ENCODE data around the gene STXBP6. TPM values are rescaled to one million over a fixed set of nuclear protein-coding genes. Genes with fewer than 3 reads are reported as not detected.

Gene STXBP6
- total and polyA plus RNA-seq, 2 of the 13 experiments (the other 11 are each of a cell fraction or from before 2014, with no cell fraction given) = 35.3 to 42.8 TPM

DNA sequence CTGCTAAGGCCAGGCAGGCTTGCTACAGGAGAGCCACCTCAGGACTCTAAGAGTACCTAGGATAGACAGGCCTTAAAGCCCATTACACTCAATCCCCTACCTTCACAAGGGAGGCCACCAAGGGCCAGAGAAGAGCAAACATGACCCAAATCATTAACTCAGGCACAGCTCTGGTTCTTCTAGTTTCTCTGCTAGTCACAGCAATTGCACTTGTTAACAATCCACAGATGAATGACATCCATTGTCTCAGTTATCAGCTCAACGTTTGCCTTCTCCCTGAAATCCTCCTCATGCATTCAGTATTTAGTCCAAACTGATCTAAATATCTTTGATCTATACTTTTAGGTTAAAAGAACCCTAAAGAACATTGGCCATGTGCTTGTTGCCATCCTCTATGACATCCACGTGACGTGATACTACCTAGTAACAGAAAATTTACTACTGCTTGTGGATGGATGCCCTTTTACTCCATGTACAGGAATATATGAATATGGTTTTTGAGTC lies 164.5 kb downstream of the STXBP6 start (continued):
- TF ChIP-seq POGK (CRISPR knock-in tag; conservative IDR thresholded peaks at IDR 0.05) (no peak; the same call in 1 of the 2 replicates), HINFP (CRISPR knock-in tag; IDR thresholded peaks at IDR 0.05; ENCODE audit: low read depth) (no peak), ZC3H4 (CRISPR knock-in tag; IDR thresholded peaks at IDR 0.05; ENCODE audit: borderline replicate concordance) (no peak), HCFC1 (IDR thresholded peaks at IDR 0.05; ENCODE audit: low read depth, low read length) (no peak), UBTF (CRISPR knock-in tag; IDR thresholded peaks at IDR 0.05) (no peak), YY1 (IDR thresholded peaks at IDR 0.05; ENCODE audit: insufficient read depth, insufficient replicate concordance, low read depth, low read length) (no peak), ZNF12 (CRISPR knock-in tag; IDR thresholded peaks at IDR 0.05) (no peak; the same call in 1 of the 2 replicates), ZNF773 (CRISPR knock-in tag; IDR thresholded peaks at IDR 0.05; ENCODE audit: borderline replicate concordance) (no peak), NFE2 (CRISPR knock-in tag; IDR thresholded peaks at IDR 0.05) (no peak), HNF1A (IDR thresholded peaks at IDR 0.05; ENCODE audit: low read depth) (no peak), HNF1A (CRISPR knock-in tag; IDR thresholded peaks at IDR 0.05; ENCODE audit: borderline replicate concordance) (peak; percentile 86; the same call in 1 of the 2 replicates), NFIC (IDR thresholded peaks at IDR 0.05; ENCODE audit: low read length) (peak; percentile 14; the same call in 1 of the 2 replicates), ZBTB3 (CRISPR knock-in tag; IDR thresholded peaks at IDR 0.05; ENCODE audit: borderline replicate concordance, low read depth) (no peak), MIER3 (CRISPR knock-in tag; IDR thresholded peaks at IDR 0.05; ENCODE audit: borderline replicate concordance) (peak; percentile 55; the same call in 1 of the 2 replicates), HDAC2 (CRISPR knock-in tag; IDR thresholded peaks at IDR 0.05) (peak; percentile 89), ZNF136 (CRISPR knock-in tag; IDR thresholded peaks at IDR 0.05; ENCODE audit: low read depth) (no peak), HOXA7 (CRISPR knock-in tag; IDR thresholded peaks at IDR 0.05) (no peak), KLF9 (CRISPR knock-in tag; IDR thresholded peaks at IDR 0.05; ENCODE audit: low read depth) (no peak), POLR2AphosphoS5 (IDR thresholded peaks at IDR 0.05; ENCODE audit: low read depth, low read length) (no peak), ZNF607 (CRISPR knock-in tag; IDR thresholded peaks at IDR 0.05; ENCODE audit: borderline replicate concordance) (no peak), EED (CRISPR knock-in tag; IDR thresholded peaks at IDR 0.05) (no peak), NR1H2 (CRISPR knock-in tag; IDR thresholded peaks at IDR 0.05; ENCODE audit: borderline replicate concordance, low read depth) (no peak)

Measured in HepG2 (cell line).